Fibroblast of villous mesenchyme (primary cell): ENCODE results near the gene LCN9. TPM values are rescaled to one million over a fixed set of nuclear protein-coding genes. Genes with fewer than 3 reads are reported as not detected.

ENCODE experiments used
- DNase-seq: peaks from one replicate; pipeline ENCODE4 v3.0.0-alpha.2; 2010; ENCODE audit warnings: low read depth
- H3K4me3 ChIP-seq: 2 replicates; pipeline ENCODE4 v1.5.1; 2011; ENCODE audit warnings: low read depth, mild to moderate bottlenecking, low read length
- total RNA-seq: library from RNA; depleted of rRNA; stranded (reverse); fragments of >200 nt; gene quantifications from 2 replicates; pipeline ENCODE4 v1.2.3, GENCODE V29; 2012
- TF ChIP-seq, protein P1 (sequence below): IDR thresholded peaks from 2 replicates; pipeline ENCODE4 v1.5.1; 2012; ENCODE audit warnings: low read depth, mild to moderate bottlenecking, low read length; ENCODE audit not compliant: insufficient read depth

The LCN9 gene
- total RNA-seq, 1 donor: not detected

- DNase-seq: no peak
- H3K4me3 ChIP-seq: no peak overlapping the region
- TF ChIP-seq, protein P1, sequence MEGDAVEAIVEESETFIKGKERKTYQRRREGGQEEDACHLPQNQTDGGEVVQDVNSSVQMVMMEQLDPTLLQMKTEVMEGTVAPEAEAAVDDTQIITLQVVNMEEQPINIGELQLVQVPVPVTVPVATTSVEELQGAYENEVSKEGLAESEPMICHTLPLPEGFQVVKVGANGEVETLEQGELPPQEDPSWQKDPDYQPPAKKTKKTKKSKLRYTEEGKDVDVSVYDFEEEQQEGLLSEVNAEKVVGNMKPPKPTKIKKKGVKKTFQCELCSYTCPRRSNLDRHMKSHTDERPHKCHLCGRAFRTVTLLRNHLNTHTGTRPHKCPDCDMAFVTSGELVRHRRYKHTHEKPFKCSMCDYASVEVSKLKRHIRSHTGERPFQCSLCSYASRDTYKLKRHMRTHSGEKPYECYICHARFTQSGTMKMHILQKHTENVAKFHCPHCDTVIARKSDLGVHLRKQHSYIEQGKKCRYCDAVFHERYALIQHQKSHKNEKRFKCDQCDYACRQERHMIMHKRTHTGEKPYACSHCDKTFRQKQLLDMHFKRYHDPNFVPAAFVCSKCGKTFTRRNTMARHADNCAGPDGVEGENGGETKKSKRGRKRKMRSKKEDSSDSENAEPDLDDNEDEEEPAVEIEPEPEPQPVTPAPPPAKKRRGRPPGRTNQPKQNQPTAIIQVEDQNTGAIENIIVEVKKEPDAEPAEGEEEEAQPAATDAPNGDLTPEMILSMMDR: no peak
Observed at GRCh38 chr9:135680056-135680455, 16.9 kb downstream of the LCN9 start.

DNA sequence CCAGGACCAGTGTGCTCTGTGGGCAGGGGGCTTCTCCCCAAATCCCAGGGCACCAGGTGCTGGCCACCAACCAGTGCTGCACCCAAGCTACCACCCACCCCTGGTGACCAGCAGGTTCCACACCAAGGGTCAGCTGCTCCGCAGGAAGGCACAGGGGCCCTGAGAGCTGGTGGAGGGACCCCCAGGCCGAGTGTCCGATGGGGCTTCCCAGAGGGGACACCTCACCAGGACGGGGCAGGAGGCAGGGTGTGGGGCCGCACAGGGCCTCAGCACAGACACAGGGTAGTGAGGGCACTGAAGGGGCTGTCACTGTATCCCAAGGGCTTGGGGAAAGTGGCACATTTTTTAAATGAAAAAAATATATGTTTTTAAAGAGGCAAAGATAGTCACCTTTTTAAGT lies 18.1 kb downstream of the LCN9 start:
- H3K4me3 ChIP-seq: no peak overlapping the region
- no peak for DNase-seq
- TF ChIP-seq, protein P1: no peak

- no peak for DNase-seq
- TF ChIP-seq, protein P1: no peak
- no peak overlapping the region for H3K4me3 ChIP-seq
Observed at GRCh38 chr9:135683401-135684034, 20.4 kb downstream of the LCN9 start.

- no peak for DNase-seq
- TF ChIP-seq, protein P1: no peak
- no peak overlapping the region for H3K4me3 ChIP-seq
Observed at GRCh38 chr9:135684691-135685090, 21.6 kb downstream of the LCN9 start.

- no peak for DNase-seq
- TF ChIP-seq, protein P1: no peak
- H3K4me3 ChIP-seq: no peak overlapping the region
Observed at GRCh38 chr9:135687216-135687615, 24.1 kb downstream of the LCN9 start.

DNA sequence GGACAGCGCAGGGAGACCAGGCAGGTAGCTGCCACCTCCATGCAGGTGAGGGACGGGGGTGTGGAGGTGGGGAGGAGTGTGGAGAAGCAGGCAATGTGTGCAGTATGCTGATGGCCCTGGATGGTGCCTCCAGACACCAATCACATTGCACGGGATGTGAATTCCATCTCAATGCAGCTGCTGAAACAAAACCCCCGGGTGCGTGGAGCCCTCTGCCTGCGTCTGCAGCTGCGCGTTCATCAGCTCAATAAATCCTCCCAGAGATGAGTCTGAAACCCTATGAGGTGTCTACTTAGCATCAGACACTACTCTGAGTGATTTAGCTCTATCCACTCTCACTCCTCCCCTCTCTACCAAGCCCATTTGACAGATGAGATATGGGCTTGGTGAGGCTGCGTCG lies 25.9 kb downstream of the LCN9 start:
- H3K4me3 ChIP-seq: no peak overlapping the region
- DNase-seq: no peak
- TF ChIP-seq, protein P1: no peak

- DNase-seq: no peak
- TF ChIP-seq, protein P1: no peak
- no peak overlapping the region for H3K4me3 ChIP-seq
Observed at GRCh38 chr9:135690836-135691570, 27.9 kb downstream of the LCN9 start.
